DMS 273 treated with DMSO at 0.1 percent for 48 hours (cell line): ENCODE data around the gene COL15A1.

Experiments
- DNase-seq: peaks from one replicate; lab custom pipeline; 2025; lab: John Stamatoyannopoulos, UW

COL15A1 gene

DNA sequence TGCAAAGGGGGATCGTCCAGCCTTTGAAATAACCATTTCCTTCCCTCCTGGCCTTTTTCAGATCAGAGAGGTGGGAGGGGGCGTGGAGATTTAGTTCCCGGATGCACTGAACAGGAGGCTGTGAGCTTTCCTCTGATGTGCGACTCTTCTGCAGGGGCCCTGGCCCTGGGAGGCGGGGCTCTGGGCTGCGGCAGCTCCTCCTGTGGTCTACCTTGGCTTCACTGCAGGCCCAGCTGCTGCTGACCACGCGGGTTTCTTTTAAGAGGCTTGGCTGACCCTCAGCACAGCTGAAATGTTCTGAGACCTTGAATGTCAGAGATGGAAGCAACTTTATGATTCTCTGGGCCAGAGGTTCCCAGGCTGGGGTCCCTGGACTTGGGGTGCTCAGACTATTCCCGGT, 27.0 kb upstream of the COL15A1 start:
- DNase-seq: no peak

DNA sequence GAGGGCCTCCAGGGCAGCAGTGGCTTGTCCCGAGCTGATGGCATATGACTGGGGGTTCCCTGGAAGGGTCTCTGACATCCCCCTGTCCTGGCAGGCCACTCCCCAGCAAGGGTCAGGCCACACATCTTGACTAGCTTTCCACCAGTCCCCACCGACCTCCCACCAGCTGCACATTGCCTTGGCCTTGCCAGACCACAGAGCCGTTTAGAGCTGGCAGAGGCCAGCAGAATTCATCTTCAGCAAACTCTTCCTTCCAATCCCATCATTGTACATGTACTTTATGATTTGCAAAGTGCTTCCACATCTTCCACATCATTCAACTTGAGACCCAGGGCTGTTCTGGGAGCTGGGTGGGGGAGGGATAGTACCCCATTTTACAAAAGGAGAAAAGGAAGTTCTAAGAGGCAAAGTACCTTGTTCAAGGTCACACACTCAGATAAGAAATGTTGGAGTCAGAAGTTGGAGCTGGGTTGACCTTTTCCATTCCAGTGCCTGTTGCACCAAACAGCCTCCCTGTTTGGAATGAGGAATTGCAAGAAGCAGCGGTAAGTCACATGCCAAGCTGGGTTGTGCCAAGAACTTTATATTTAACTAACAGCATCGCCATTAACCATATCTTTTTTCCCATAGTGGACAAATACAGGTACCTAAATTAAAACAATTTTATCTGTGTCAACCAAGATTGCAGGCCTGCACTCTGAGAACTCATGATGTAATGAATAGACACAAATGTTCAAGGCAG, 25.8 kb upstream of the COL15A1 start:
- DNase-seq: no peak

DNA sequence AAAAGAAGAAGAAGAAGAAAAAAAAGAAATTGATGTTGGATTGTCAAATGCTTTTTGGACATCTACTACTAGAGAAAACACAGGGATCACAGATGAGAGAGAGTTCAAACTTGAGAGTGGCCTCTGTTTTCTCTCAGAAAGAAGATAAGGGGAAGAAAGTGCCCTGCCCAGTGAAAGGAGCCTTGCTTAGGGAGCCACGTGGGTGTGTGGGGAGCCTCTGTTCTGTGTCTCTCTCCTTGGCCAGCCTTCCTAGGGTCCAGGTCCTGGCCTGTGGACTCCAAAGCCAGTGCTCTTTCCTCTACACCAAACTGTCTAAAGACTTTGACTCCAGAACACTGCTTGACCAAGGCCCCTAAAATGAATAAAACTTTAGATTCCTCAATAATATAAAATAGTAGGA, 22.0 kb upstream of the COL15A1 start:
- no peak for DNase-seq

DNA sequence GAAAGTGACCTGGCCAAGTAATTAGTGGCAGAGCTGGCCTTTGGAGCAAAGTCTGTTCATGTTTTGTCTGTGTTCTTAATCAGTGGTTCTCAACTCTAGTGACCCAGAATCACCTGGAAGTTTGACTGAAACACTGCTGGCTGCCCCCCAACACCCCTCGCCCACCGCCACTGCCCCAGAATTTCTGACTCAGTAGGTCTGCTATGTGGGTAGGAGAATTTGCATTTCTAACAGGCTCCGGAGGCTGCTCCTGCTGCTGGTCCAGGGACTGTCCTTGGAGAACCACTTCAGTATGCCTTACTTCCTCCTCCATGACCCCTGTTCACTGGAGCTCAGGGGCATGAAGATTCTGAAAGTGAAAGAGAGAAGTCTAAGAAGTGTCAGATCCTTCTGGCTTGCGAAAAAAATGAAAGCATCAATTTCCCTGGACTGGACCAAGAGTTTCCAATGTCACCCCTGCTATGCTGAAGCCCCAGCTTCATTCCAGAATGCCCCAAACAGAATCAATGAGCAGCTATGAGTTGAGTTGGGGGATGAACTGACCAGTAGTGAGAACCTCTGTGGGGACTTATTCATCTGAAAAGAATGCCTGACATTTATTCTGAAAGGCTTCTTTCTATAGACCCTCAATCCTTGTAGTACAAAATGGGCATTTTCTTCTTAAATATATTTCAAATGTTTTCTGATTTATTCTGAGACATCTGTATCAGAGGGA, 20.8 kb upstream of the COL15A1 start:
- DNase-seq: no peak

DNA sequence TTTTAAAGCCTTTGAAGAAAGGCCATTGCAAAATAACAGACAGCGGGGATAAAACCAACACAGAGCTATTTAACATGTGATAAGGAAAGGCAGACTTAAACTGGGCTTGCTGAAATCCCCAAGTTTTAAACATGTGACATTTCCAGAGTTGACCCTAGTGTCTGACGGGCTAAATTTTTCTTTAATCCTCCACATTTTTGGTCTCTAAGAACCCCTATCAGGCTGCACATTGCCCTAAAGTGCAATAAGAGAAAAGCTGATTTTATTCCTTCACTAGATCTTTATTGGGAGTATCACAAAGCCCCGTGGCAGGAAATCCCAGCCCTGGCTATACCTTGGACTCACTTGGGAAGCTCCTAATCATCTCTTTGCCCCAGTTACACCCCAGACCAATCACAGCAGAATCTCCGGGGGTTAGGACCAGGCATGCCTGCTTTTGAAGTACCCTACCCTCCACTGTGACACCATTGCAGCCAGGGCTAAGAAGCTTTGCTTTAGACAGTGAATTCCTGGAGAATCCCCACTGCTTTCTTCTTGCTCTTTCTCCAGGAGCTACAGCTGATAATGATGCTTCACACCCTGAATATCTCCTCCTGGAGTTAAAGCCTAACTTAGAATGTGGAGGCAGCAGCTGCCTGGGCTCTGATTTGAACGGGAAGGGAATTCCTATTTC, 20.1 kb upstream of the COL15A1 start:
- no peak for DNase-seq

DNA sequence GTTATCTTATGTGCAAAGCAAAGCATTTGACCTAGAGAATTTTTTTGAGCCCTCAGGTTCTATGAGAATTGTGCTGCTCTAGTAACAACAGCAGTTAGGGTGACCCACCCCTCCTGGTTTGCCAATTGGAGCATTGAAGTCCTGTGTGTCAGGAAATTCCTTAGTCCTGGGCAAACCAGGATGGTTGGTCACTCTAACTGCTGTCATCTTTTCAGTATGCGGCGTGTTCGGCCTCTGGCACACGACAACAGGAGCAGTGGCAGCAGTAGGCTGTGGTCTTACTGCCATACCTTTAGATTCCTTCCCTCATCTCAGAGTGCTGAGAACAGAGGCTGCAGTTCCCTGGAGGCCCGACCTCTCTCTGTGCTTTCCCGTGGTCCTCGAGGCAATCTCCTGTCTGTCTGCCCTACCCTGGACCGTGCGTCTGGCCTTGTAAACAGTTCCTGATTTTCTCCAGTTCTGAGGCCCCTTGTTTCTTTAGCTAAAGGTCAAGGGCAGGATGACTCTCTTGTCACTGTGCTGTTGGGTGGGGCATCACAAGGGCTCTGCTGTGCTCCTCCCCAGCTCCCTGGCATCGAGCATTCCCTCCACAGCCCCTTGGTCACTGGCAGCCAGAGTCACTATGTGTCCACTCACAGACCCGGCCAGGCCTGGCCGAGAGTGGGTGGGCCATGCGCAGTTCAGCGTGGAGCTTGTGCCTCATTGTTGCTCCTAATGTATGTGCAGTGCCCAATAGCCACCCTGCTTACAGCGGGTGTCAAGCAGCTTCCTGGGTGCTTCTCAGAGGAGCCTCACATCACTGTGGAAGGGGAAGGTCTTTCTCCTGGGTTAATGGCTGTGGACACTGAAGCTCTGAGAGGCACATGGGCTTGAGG, 18.5 kb upstream of the COL15A1 start:
- no peak for DNase-seq

DNA sequence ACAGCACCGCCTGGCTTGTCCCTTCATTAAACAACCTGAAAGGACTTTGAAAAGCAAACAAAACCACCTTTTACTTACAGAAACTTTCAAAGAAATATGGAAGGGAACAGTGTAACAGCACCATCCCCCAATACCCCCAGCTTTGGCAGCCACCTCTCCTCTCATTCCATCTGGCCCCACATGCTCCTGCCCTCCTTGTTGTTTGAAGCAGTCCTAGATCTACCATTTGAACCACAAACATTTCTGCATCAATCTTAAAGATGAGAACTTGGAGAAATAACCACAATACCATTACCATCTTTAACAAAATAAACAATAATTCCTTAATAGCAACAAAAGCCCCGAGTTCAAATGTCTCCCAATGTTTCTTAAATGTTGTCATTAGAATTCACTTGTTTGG, 17.8 kb upstream of the COL15A1 start:
- no peak for DNase-seq

DNA sequence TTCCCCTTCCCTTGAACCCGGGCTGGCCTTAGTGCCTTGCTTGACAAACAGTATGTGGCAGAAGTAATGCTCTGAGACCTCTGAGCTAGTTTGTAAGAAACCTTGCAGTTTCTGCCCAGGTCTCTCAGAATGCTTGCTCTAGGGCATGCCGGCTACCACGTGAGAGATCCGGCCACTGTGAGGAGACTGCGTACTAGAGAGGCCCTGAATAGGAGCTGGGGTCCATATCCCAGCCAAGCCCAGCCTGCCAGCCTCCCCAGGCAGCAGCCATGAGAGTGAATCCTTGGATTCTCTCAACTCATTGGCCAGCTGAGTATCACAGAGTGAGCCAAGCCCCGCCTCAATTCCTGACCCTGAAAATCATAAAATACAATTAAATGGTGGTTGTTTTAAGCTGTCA, 16.0 kb upstream of the COL15A1 start:
- DNase-seq: no peak

DNA sequence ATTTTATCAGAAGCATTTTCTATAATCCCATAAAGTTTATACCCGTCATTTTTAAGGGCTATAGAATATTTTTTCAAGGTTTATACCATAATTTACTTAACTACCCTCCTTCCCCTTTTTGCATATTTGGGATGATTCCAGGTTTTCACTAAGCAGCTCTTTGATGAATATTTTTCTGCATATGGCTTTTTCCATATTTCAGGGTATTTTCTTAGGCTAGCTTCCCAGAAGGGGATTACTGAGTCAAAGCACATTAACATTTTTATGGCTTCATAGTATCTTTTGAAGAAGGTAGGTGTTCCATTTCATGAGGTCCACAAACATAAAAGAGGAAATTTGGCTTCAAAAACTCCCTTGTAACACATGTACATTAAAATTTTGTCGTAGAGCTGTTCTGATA, 14.6 kb upstream of the COL15A1 start:
- no peak for DNase-seq

DNA sequence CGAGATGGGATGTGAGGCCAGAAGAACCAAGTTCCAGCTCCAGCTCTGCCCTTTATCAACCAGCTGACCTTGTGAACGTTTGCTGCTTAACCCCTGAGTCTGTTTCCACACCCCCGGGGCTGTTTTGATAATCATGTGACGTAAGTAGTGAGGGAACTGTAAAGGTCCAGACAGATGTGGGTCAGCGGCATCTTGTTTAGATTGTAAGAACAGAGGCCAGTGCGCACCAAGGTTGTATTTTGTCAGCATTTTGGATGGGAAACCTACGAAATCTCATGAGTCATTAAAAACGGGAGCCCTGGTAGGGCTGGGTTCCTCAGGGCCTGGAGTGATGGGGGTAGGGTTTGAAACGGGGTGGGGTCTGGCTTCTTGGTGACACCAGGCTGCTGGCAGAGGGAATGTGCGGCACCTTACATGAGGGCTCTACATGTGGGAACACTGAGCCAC, 13.8 kb upstream of the COL15A1 start:
- DNase-seq: no peak

DNA sequence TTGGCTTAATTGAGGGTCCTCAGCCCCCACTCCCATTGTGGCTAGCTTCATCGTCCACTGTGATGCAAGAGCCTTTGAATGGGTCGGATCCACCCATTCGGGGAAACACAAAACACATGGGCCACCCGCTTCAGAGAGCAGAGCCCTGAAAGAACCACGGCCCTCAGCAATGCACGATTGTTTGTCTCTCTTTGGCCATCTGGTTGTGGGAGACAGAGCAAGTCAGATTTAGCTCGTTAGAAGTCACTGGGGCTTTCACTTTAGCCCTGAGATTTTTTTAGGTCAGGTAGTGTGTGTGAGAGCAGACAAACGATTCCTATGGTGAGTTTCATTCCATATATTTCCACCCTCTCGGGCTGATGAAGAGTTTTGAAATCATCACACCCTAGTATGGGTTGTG, 12.9 kb upstream of the COL15A1 start:
- no peak for DNase-seq

DNA sequence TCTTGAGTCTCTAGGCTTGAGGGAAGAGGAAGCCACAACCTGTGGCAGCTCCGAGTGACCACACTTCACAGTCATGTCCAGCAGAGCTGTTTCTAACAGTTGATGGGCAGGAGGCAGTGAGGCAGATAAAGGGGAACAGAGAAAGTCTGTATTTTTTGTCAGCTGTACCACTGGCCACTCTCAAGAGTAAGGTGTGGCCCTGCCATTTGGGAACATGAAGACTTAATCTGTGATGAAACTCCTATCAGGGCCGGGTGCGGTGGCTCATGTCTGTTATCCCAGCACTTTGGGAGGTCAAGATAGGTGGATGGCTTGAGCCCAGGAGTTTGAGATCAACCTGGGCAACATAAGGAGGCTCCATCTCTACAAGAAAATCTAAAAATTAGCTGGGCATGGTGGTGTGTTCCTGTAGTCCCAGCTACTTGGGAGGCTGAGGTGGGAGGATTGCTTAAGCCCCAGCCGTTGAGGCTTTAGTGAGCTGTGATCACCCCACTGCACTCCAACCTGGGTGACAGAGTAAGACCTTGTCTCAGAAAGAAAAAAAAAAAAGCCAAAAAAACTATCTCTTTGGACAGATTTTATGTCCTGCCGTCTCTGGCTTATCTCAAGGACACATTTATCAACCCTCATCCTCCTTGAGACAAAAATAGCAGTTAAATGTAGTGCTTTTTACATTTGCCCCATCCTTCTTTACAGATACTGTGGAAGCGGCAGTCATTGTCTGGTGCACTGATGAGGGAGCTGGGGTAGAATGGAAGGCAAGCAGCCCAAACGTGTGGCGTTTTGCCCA, 11.9 kb upstream of the COL15A1 start:
- no peak for DNase-seq

DNA sequence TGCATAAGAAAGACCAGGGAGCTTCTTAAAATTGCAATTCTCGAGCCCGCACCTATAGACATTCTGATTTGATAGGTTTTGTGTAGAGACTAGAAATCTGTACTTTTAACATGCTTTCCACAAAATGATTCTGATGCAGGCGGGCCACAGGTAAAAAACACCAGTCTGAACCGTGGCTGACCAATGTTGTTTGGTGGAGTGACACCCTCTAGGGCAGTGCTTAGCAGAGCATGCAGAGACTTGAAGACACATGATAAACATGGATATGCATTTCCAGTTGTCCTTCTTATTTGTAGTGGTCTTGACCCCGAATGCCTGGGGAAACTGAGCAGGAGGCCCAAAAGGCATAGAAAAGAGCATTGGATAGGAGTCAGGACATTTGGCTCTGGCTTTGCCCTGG, 10.5 kb upstream of the COL15A1 start:
- DNase-seq: no peak

DNA sequence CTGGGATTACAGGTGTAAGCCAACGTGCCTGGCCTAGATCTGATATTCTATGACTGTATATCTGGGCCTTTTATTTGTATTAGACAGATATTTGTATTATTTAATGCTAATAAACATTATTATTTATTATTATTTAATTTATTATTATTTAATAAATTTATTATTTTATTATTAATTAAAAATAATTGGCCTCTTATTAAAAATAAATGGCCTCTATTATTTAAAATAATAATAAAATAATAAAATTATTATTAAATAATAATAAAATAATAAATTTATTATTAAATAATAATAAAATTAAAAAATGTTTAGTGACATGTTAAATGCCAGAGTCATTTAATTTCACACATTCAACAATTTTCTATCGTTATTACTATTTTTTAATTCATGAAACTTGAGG, 9.8 kb upstream of the COL15A1 start:
- DNase-seq: no peak

DNA sequence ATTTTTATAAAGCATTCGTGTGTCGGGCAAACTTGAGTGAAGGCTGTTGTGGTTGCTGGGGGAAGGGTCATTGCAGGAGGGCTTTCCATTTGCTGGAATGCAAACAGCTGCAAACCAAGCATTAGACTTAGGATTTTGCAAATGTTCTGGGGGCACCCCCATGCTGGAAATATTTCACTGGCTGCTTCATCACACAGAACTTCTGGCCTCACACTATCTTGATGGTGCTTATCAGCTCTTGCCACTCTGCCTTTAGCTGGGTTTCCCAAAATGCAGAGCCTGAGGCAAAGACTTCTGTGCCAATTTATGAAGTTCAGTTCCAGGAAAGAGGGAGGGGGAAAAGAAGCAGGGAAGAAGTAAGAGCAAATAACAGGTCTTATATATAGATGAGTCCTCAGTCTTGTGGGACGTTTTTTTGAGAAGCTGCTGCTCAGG, 8.6 kb upstream of the COL15A1 start:
- no peak for DNase-seq

DNA sequence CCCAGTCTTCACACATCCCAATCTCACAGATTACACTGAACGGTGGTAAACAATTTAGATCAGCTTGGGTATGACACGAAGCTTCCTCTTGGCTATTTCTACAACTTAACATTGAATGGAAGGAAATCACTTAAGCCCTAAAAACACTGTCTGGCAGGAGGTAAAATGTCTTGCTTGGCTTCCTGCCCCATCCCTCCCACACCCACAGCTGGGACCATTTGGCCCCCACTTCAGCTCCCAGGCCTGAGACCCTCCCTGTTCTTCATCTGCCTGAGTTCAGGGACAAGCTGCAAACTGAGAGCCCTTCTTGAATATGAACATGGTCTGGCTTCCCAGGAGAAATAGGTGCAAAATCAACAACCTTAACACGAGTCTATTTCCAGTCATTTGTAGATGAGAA, 3.4 kb upstream of the COL15A1 start:
- DNase-seq: no peak

DNA sequence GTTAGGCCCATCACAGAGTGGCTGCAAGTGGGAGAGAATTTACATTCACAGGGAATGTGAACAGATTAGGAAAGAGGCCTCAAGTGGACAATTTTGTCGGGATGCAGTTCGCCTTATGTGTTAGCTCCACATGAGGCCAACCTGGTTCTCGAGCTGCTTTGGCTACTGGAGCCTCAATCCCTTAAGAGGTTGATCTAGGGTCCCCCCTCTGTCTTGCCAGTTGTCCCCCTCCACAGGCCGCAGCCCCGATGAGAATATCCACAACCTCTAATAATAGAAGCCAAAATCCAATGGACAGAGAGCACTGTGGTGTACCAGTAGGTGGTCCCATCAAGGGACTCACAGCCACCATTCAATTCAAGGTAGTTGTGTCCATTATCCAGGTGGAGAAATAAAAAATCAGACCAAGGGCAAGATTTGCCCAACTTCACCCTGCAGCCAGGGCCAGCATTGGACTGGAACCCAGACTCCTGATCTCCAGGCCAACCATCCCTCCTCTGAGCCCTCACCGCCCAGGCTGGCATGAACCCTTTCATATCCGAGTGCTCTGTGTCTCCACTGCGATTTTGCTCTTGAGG, 1.7 kb upstream of the COL15A1 start:
- DNase-seq: no peak

DNA sequence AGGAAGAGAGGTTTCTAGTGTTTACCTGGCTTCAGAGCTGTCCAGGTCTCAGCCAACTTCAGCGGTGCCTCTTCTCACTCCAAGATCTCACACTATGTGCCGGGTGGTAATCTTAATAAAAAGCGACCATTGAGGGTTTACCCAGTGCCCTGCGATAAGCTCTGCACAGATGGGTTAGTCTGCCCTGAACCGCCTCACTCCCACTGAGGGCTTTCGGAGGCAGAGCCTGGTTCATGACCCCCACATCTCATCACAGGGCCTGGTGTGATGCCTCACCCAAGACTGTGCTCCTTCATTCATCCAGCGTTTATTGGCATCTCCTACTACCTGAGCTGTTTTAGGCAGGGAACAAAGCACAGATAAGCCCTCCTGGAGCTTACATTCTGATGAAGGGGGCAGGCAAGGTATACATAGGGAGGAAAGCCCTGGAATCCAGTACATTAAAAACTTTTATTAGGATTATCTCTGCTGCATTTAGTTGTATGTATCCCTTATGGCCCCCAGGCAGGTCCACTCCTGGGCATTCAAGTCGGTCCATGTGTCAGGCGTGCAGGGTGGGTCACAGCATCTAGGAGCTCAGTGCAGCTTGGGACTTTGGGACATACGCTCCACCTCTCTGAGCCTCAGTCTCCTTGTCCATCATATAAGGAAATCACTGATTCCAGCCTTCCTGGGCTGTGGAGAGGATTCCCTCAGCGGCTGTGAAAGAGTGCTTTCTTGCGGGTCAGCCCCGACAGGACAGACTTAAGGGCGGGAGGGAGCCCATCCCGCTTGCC, 613 bp upstream of the COL15A1 start:
- DNase-seq: no peak

DNA sequence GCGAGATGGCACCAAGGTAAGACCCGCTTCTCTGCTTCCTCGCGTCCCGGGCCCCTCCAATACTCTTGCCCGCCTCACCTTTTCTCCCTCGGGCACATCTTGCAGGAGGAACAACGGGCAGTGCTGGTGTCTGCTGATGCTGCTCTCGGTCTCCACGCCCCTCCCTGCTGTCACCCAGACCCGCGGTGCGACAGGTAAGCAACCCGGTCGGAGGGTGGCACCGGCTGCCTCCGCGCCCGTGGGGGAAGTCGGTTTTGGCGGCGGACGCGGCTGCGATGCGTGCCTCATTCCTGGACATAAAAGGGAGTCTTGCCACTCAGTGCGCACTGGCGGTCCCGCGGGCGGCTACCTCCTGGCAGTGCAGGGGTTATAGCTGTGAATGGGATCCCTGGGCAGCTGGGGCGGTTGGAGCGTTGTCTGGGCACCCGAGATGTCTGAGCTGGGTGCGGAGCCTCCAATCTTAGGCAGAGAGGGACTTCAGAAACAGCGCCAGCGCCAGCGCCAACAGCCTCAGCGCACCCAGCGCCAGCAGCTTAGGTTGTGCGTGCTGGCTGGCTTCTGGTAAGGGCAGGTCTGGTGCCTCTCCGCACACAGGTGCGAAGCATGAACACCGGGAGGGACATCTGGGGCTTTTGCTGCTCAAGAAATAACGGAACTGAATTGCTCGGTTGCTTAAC, 488 bp downstream of the COL15A1 start:
- no peak for DNase-seq

DNA sequence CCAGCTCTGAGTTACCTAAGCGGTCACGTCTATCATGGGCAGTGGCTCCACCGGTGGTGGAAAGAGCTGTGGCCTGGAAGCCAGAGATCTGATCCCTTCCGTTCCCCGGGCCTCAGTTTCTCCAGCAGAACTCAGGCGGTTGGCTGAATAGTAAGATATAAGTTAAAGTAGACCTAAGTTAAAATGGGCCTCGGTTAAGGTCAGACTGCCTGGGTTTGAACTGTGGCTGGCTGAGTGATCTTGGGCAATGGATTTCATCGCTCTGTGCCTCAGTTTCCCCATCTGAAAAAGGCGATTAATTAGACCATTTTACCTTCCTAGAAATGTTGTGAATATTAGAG, 997 bp downstream of the COL15A1 start:
- DNase-seq: no peak
